ENCODE measurements around the gene RAB40C.

RAB40C gene

GRCh38 chr16:559411-560203, 30.3 kb upstream of the RAB40C start:
- no peak for DNase-seq

GRCh38 chr16:560204-560700, 29.6 kb upstream of the RAB40C start, which contains the start of gene PRR35:
PRR35 (plus strand) TSS chr16:560394; CDS start chr16:563295, 2,901 bp downstream.
- DNase-seq = no peak

GRCh38 chr16:560701-561412, 29.0 kb upstream of the RAB40C start:
- no peak for DNase-seq

GRCh38 chr16:561413-561794, 28.5 kb upstream of the RAB40C start:
- no peak for DNase-seq

GRCh38 chr16:561957-562938, 27.6 kb upstream of the RAB40C start:
- DNase-seq = no peak

- DNase-seq = no peak
Measured at GRCh38 chr16:563072-563644, 26.7 kb upstream of the RAB40C start.

GRCh38 chr16:564690-565418, 25.0 kb upstream of the RAB40C start:
- no peak for DNase-seq

- DNase-seq = no peak
Measured at GRCh38 chr16:565419-566330, 24.2 kb upstream of the RAB40C start.

- no peak for DNase-seq
Measured at GRCh38 chr16:566475-567372, 23.1 kb upstream of the RAB40C start, which contains the start of gene NHLRC4. NHLRC4 (plus strand) TSS chr16:567005; CDS start chr16:568048, 1,043 bp downstream.

GRCh38 chr16:567373-568256, 22.3 kb upstream of the RAB40C start:
- no peak for DNase-seq

- DNase-seq = no peak
Measured at GRCh38 chr16:568401-569258, 21.2 kb upstream of the RAB40C start.

GRCh38 chr16:569445-570254, 20.2 kb upstream of the RAB40C start, which contains the start of gene PIGQ:
PIGQ (plus strand) TSS chr16:569968; CDS start chr16:574075, 4,107 bp downstream.
- DNase-seq = no peak

- no peak for DNase-seq
Measured at GRCh38 chr16:572865-573650, 16.8 kb upstream of the RAB40C start.

- no peak for DNase-seq
Measured at GRCh38 chr16:574021-574760, 15.7 kb upstream of the RAB40C start.

All from NCI-H187 treated with DMSO at 0.1 percent for 48 hours (cell line).